Ovary (tissue), 9 donors: ENCODE results near the gene PANX1. TPM values are rescaled to one million over a fixed set of nuclear protein-coding genes. Genes with fewer than 3 reads are reported as not detected.

Experiments used
- DNase-seq, 5 donors: peaks; one replicate each; pipeline ENCODE4 v3.0.0-alpha.2; 2019 to 2020
- H3K27ac ChIP-seq, 2 donors: fragments of 200-600 bp; one replicate each; pipeline versions ENCODE4 v1.5.1 to v1.8.0; 2019 to 2022
- H3K27me3 ChIP-seq: fragments of 200-600 bp; one replicate; pipeline ENCODE4 v1.8.0; 2022
- H3K36me3 ChIP-seq: fragments of 200-600 bp; sonication (generic); one replicate; pipeline ENCODE4 v1.5.1; 2019
- H3K4me1 ChIP-seq: one replicate; pipeline ENCODE4 v1.8.1; 2013; ENCODE audit warnings: mild to moderate bottlenecking, moderate library complexity; ENCODE audit not compliant: insufficient read depth
- H3K4me3 ChIP-seq: fragments of 200-600 bp; sonication (generic); one replicate; pipeline ENCODE4 v1.5.1; 2017
- H3K9me3 ChIP-seq, 2 donors: fragments of 200-600 bp in 1 of 2; sonication (generic) in 1 of 2; one replicate each; pipeline versions ENCODE4 v1.5.1 to v1.8.1; 2013 to 2019; ENCODE audit warnings: mild to moderate bottlenecking in 1 of 2, moderate library complexity in 1 of 2
- CTCF ChIP-seq, 3 donors: fragments of 450-650 bp in 2 of 3; fragments of 200-600 bp in 1 of 3; IDR thresholded peaks; one replicate each; pipeline versions ENCODE4 v1.5.1 to v1.8.0; 2016 to 2022; ENCODE audit warnings: antibody characterized with exemption in 3 of 3, mild to moderate bottlenecking in 1 of 3
- EP300 ChIP-seq: sonication (generic); formaldehyde crosslinking; IDR thresholded peaks from one replicate; pipeline ENCODE4 v1.6.1; 2017; ENCODE audit warnings: antibody characterized with exemption
- POLR2A ChIP-seq: fragments of 450-650 bp; IDR thresholded peaks from one replicate; pipeline ENCODE4 v1.6.1; 2017; ENCODE audit warnings: antibody characterized with exemption, mild to moderate bottlenecking, moderate library complexity
- WGBS, 3 donors: extraction: QIAGEN DNeasy Blood & Tissue Kit in 1 of 3; methylation state at CpG; one replicate each; pipeline versions ENCODE4 v1.1.5 to v1.1.7; 2013 to 2017; 5-methylcytosine and 5-hydroxymethylcytosine counted together
- intact Hi-C, 4 donors: fragments of 100-400 bp; cut with DNase I; formaldehyde crosslinking; loops; one replicate each; pipeline versions ENCODE4 v1.11.0 to v1.15.1; 2022 to 2023
- polyA plus RNA-seq, 2 donors: library from polyadenylated mRNA; stranded (reverse); fragments of 200-250 nt in 1 of 2; fragments of 350-450 nt in 1 of 2; fragmentation: Illumina TruSeq in 1 of 2; extraction: RNeasy Lipid Tissue Mini Kit (QIAGEN cat#74804) in 1 of 2; gene quantifications; one replicate each; pipeline ENCODE4 v1.2.3, GENCODE V29; 2013 to 2014
- total RNA-seq, 7 donors: library from RNA; depleted of rRNA in 2 of 7; stranded (reverse); fragments of >200 nt in 2 of 7; fragmentation: NEBNext Ultra II Directional in 3 of 7; extraction: Animal tissue kit (Norgen Biotek cat#: 25700) in 3 of 7; gene quantifications; one replicate each; pipeline versions ENCODE4 v1.1.0 to v1.2.4, GENCODE V29; 2016 to 2023
- donor health status: DM: no; HTN: no; CAD: no; lungs with moderate emphysema.
- donor health status: DM: no; HTN: no; CAD: no.
- donor health status: Bipolar disorder and iron deficiency.
- donor health status: DM: yes; HTN: yes; CAD: no.
- donor health status: DM: no; HTN: no; CAD: no.
- donor health status: DM: yes; HTN: yes; CAD: no.

Gene PANX1
- total and polyA plus RNA-seq, 9 donors = 4.9 to 37.9 (median 12.7) TPM

GRCh38 chr11:94129512-94130297 is 1.1 kb downstream of the PANX1 start:
- peak overlapping the region; percentile 79 for H3K4me3 ChIP-seq
- intact Hi-C loops = loop anchor here in 1 of 4 donors (10.0 kb wide), 1 partner anchor 365 kb away; the partner anchor contains the start of genes ANKRD49 and MRE11
- WGBS, 3 donors = 8 to 12% (median 11%) methylated on average over 20 of the region's 20 CpGs
- no peaks in the 10 kb centered on the region for H3K36me3 ChIP-seq
- no peaks in the 10 kb centered on the region for H3K9me3 ChIP-seq
- DNase-seq = peak in 2 of 5 donors; percentile 42 to 52
- no peak for TF ChIP-seq EP300
- TF ChIP-seq POLR2A = no peak
- TF ChIP-seq CTCF (IDR thresholded peaks at IDR 0.05) = no peak
- H3K27ac ChIP-seq = peak overlapping the region; percentile 87 to 91
- peaks cover 15% of the 10 kb centered on the region for H3K4me1 ChIP-seq
- H3K27me3 ChIP-seq = no peaks in the 10 kb centered on the region

GRCh38 chr11:94130298-94131046 is 1.8 kb downstream of the PANX1 start:
- peak; percentile 59 for TF ChIP-seq POLR2A
- no peak for TF ChIP-seq CTCF (IDR thresholded peaks at IDR 0.05)
- TF ChIP-seq EP300 = peak; percentile 88
- peak in 1 of 5 donors; percentile 67 for DNase-seq
- peaks cover 23% of the 10 kb centered on the region for H3K4me1 ChIP-seq
- H3K4me3 ChIP-seq = peak overlapping the region; percentile 79
- WGBS, 3 donors = 45 to 63% (median 56%) methylated on average over 7 of the region's 7 CpGs
- H3K27ac ChIP-seq = peak overlapping the region; percentile 87 to 91
- intact Hi-C loops = no loop called here
- no peaks in the 10 kb centered on the region for H3K27me3 ChIP-seq
- H3K36me3 ChIP-seq = no peaks in the 10 kb centered on the region
- H3K9me3 ChIP-seq = no peaks in the 10 kb centered on the region

- H3K4me3 ChIP-seq = no peak overlapping the region
- no peaks in the 10 kb centered on the region for H3K9me3 ChIP-seq
- H3K4me1 ChIP-seq = peaks cover 23% of the 10 kb centered on the region
These were observed 2.5 kb downstream of the PANX1 start for GRCh38 chr11:94131047-94131717.

More at GRCh38 chr11:94131047-94131717, 2.5 kb downstream of the PANX1 start:
- no peak for TF ChIP-seq CTCF (IDR thresholded peaks at IDR 0.05)
- TF ChIP-seq EP300 = no peak
- no peak for TF ChIP-seq POLR2A
- 54 to 59% (median 54%) methylated on average over 3 of the region's 3 CpGs for WGBS, 3 donors
- H3K27me3 ChIP-seq = no peaks in the 10 kb centered on the region
- H3K36me3 ChIP-seq = no peaks in the 10 kb centered on the region
- H3K27ac ChIP-seq = peak overlapping the region in 1 of 2 donors; percentile 48
- intact Hi-C loops = no loop called here
- no peak for DNase-seq
